ENCODE data around the gene ALK.

ALK gene

GRCh38 chr2:29202819-29203495 is 718.4 kb downstream of the ALK start:
- Histone ChIP-seq H3K9ac (ENCODE audit: low read depth, low read length) (no peak overlapping the region), H3K36me3 (ENCODE audit: insufficient read depth, low read length) (no peaks in the 10 kb centered on the region), H3K4me1 (ENCODE audit: insufficient read depth, low read length) (0 out of 2 replicates have a peak, but pooled peaks cover 3% of the 10 kb centered on the region), H3K9me3 (ENCODE audit: control insufficient read depth, insufficient read depth, low read length) (no peaks in the 10 kb centered on the region)

- 0 out of 2 replicates have a peak, but pooled peaks cover 3% of the 10 kb centered on the region for H3K4me1 ChIP-seq (ENCODE audit: insufficient read depth, low read length)
- no peaks in the 10 kb centered on the region for H3K9me3 ChIP-seq (ENCODE audit: control insufficient read depth, insufficient read depth, low read length)
- H3K9ac ChIP-seq (ENCODE audit: low read depth, low read length): no peak overlapping the region
- no peaks in the 10 kb centered on the region for H3K36me3 ChIP-seq (ENCODE audit: insufficient read depth, low read length)
These were observed 719.4 kb downstream of the ALK start for GRCh38 chr2:29201979-29202378.

- 0 out of 2 replicates have a peak, but pooled peaks cover 3% of the 10 kb centered on the region for H3K4me1 ChIP-seq (ENCODE audit: insufficient read depth, low read length)
These were observed 724.3 kb downstream of the ALK start for GRCh38 chr2:29196792-29197788.

GRCh38 chr2:29195796-29196195 is 725.6 kb downstream of the ALK start:
- Histone ChIP-seq H3K36me3 (ENCODE audit: insufficient read depth, low read length) (no peaks in the 10 kb centered on the region), H3K9ac (ENCODE audit: low read depth, low read length) (no peak overlapping the region), H3K4me1 (ENCODE audit: insufficient read depth, low read length) (no peaks in the 10 kb centered on the region), H3K9me3 (ENCODE audit: control insufficient read depth, insufficient read depth, low read length) (no peaks in the 10 kb centered on the region)

More at GRCh38 chr2:29196792-29197788, 724.3 kb downstream of the ALK start:
- Histone ChIP-seq H3K36me3 (ENCODE audit: insufficient read depth, low read length) (no peaks in the 10 kb centered on the region), H3K9ac (ENCODE audit: low read depth, low read length) (no peak overlapping the region), H3K9me3 (ENCODE audit: control insufficient read depth, insufficient read depth, low read length) (no peaks in the 10 kb centered on the region)

GRCh38 chr2:29193681-29194080 is 727.7 kb downstream of the ALK start:
- Histone ChIP-seq H3K9me3 (ENCODE audit: control insufficient read depth, insufficient read depth, low read length) (no peaks in the 10 kb centered on the region), H3K4me1 (ENCODE audit: insufficient read depth, low read length) (no peaks in the 10 kb centered on the region), H3K36me3 (ENCODE audit: insufficient read depth, low read length) (no peaks in the 10 kb centered on the region), H3K9ac (ENCODE audit: low read depth, low read length) (no peak overlapping the region)

GRCh38 chr2:29193111-29193510 is 728.3 kb downstream of the ALK start:
- H3K9me3 ChIP-seq (ENCODE audit: control insufficient read depth, insufficient read depth, low read length): no peaks in the 10 kb centered on the region
- H3K36me3 ChIP-seq (ENCODE audit: insufficient read depth, low read length): no peaks in the 10 kb centered on the region

GRCh38 chr2:29192526-29192925 is 728.9 kb downstream of the ALK start:
- no peaks in the 10 kb centered on the region for H3K9me3 ChIP-seq (ENCODE audit: control insufficient read depth, insufficient read depth, low read length)
- no peak overlapping the region for H3K9ac ChIP-seq (ENCODE audit: low read depth, low read length)
- no peaks in the 10 kb centered on the region for H3K4me1 ChIP-seq (ENCODE audit: insufficient read depth, low read length)
- H3K36me3 ChIP-seq (ENCODE audit: insufficient read depth, low read length): no peaks in the 10 kb centered on the region

More at GRCh38 chr2:29193111-29193510, 728.3 kb downstream of the ALK start:
- H3K9ac ChIP-seq (ENCODE audit: low read depth, low read length): no peak overlapping the region
- no peaks in the 10 kb centered on the region for H3K4me1 ChIP-seq (ENCODE audit: insufficient read depth, low read length)

GRCh38 chr2:29191817-29192216 is 729.6 kb downstream of the ALK start:
- Histone ChIP-seq H3K4me1 (ENCODE audit: insufficient read depth, low read length) (no peaks in the 10 kb centered on the region), H3K36me3 (ENCODE audit: insufficient read depth, low read length) (no peaks in the 10 kb centered on the region), H3K9ac (ENCODE audit: low read depth, low read length) (no peak overlapping the region), H3K9me3 (ENCODE audit: control insufficient read depth, insufficient read depth, low read length) (no peaks in the 10 kb centered on the region)

- Histone ChIP-seq H3K9me3 (ENCODE audit: control insufficient read depth, insufficient read depth, low read length) (no peaks in the 10 kb centered on the region; the same call in none of the 2 replicates), H3K9ac (ENCODE audit: low read depth, low read length) (no peak overlapping the region), H3K4me1 (ENCODE audit: insufficient read depth, low read length) (no peaks in the 10 kb centered on the region), H3K36me3 (ENCODE audit: insufficient read depth, low read length) (no peaks in the 10 kb centered on the region)
These were observed 732.3 kb downstream of the ALK start for GRCh38 chr2:29189052-29189451.

GRCh38 chr2:29187926-29188325 is 733.5 kb downstream of the ALK start:
- Histone ChIP-seq H3K9ac (ENCODE audit: low read depth, low read length) (no peak overlapping the region), H3K9me3 (ENCODE audit: control insufficient read depth, insufficient read depth, low read length) (no peaks in the 10 kb centered on the region; the same call in none of the 2 replicates), H3K4me1 (ENCODE audit: insufficient read depth, low read length) (no peaks in the 10 kb centered on the region), H3K36me3 (ENCODE audit: insufficient read depth, low read length) (no peaks in the 10 kb centered on the region)

- H3K9ac ChIP-seq (ENCODE audit: low read depth, low read length): no peak overlapping the region
- H3K36me3 ChIP-seq (ENCODE audit: insufficient read depth, low read length): no peaks in the 10 kb centered on the region
- H3K4me1 ChIP-seq (ENCODE audit: insufficient read depth, low read length): no peaks in the 10 kb centered on the region
- no peaks in the 10 kb centered on the region; the same call in none of the 2 replicates for H3K9me3 ChIP-seq (ENCODE audit: control insufficient read depth, insufficient read depth, low read length)
These were observed 734.6 kb downstream of the ALK start for GRCh38 chr2:29186817-29187216.

- H3K36me3 ChIP-seq (ENCODE audit: insufficient read depth, low read length): no peaks in the 10 kb centered on the region
- no peaks in the 10 kb centered on the region for H3K4me1 ChIP-seq (ENCODE audit: insufficient read depth, low read length)
- H3K9me3 ChIP-seq (ENCODE audit: control insufficient read depth, insufficient read depth, low read length): no peaks in the 10 kb centered on the region; the same call in none of the 2 replicates
- H3K9ac ChIP-seq (ENCODE audit: low read depth, low read length): no peak overlapping the region
These were observed 736.9 kb downstream of the ALK start for GRCh38 chr2:29184531-29184930.

GRCh38 chr2:29182920-29183319 is 738.5 kb downstream of the ALK start:
- H3K4me1 ChIP-seq (ENCODE audit: insufficient read depth, low read length): no peaks in the 10 kb centered on the region
- no peaks in the 10 kb centered on the region for H3K36me3 ChIP-seq (ENCODE audit: insufficient read depth, low read length)
- H3K9ac ChIP-seq (ENCODE audit: low read depth, low read length): no peak overlapping the region
- H3K9me3 ChIP-seq (ENCODE audit: control insufficient read depth, insufficient read depth, low read length): no peaks in the 10 kb centered on the region; the same call in none of the 2 replicates

GRCh38 chr2:29182334-29182733 is 739.1 kb downstream of the ALK start:
- H3K36me3 ChIP-seq (ENCODE audit: insufficient read depth, low read length): no peaks in the 10 kb centered on the region

More at GRCh38 chr2:29182334-29182733, 739.1 kb downstream of the ALK start:
- H3K9ac ChIP-seq (ENCODE audit: low read depth, low read length): no peak overlapping the region
- H3K4me1 ChIP-seq (ENCODE audit: insufficient read depth, low read length): no peaks in the 10 kb centered on the region
- no peaks in the 10 kb centered on the region; the same call in none of the 2 replicates for H3K9me3 ChIP-seq (ENCODE audit: control insufficient read depth, insufficient read depth, low read length)
